Islet of Langerhans (tissue), 1 donor: ENCODE results near the gene VSX2.
"Not testable (repeated sequence)": the region's sequence is repeated elsewhere in the genome, so short reads cannot be mapped to it uniquely, and the experiment has no call there.

Source experiments
- FAIRE-seq: peaks from one replicate; lab custom pipeline; 2011; peaks lifted over from hg19 to GRCh38; lab: Jason Lieb, UNC

Gene VSX2

GRCh38 chr14:74260525-74261233 lies 21.4 kb downstream of the VSX2 start:
- no peak for FAIRE-seq

- no peak for FAIRE-seq
Measured at GRCh38 chr14:74261288-74261687, 22.0 kb downstream of the VSX2 start.

GRCh38 chr14:74262076-74262475 lies 22.8 kb downstream of the VSX2 start:
- no peak for FAIRE-seq

- no peak for FAIRE-seq
Measured at GRCh38 chr14:74263181-74263580, 23.9 kb downstream of the VSX2 start.

- FAIRE-seq = no peak
Measured at GRCh38 chr14:74263921-74264320, 24.7 kb downstream of the VSX2 start.

GRCh38 chr14:74265301-74265965 lies 26.2 kb downstream of the VSX2 start:
- no peak for FAIRE-seq

GRCh38 chr14:74267588-74267987 lies 28.3 kb downstream of the VSX2 start:
- FAIRE-seq = no peak

GRCh38 chr14:74270382-74271177 lies 31.3 kb downstream of the VSX2 start:
- FAIRE-seq = not testable (repeated sequence)

- no peak for FAIRE-seq
Measured at GRCh38 chr14:74271365-74271764, 32.1 kb downstream of the VSX2 start.

- no peak for FAIRE-seq
Measured at GRCh38 chr14:74275241-74275841, 36.1 kb downstream of the VSX2 start.

GRCh38 chr14:74278080-74278479 lies 38.8 kb downstream of the VSX2 start:
- no peak for FAIRE-seq

GRCh38 chr14:74281069-74281468 lies 41.8 kb downstream of the VSX2 start:
- no peak for FAIRE-seq

GRCh38 chr14:74286736-74287135 lies 47.5 kb downstream of the VSX2 start:
- no peak for FAIRE-seq

GRCh38 chr14:74289801-74290200 lies 50.6 kb downstream of the VSX2 start:
- no peak for FAIRE-seq

GRCh38 chr14:74290415-74290814 lies 51.2 kb downstream of the VSX2 start:
- FAIRE-seq = no peak

GRCh38 chr14:74292061-74292460 lies 52.8 kb downstream of the VSX2 start:
- no peak for FAIRE-seq

GRCh38 chr14:74293606-74294005 lies 54.4 kb downstream of the VSX2 start:
- FAIRE-seq = no peak

- no peak for FAIRE-seq
Measured at GRCh38 chr14:74296037-74296467, 56.8 kb downstream of the VSX2 start.

- FAIRE-seq = no peak
Measured at GRCh38 chr14:74297986-74298385, 58.7 kb downstream of the VSX2 start.

- FAIRE-seq = no peak
Measured at GRCh38 chr14:74299061-74299545, 59.9 kb downstream of the VSX2 start.

GRCh38 chr14:74301594-74302151 lies 62.4 kb downstream of the VSX2 start:
- FAIRE-seq = no peak

- no peak for FAIRE-seq
Measured at GRCh38 chr14:74302152-74302628, 62.9 kb downstream of the VSX2 start.
